ENCODE measurements around the gene BCAM.

DNA sequence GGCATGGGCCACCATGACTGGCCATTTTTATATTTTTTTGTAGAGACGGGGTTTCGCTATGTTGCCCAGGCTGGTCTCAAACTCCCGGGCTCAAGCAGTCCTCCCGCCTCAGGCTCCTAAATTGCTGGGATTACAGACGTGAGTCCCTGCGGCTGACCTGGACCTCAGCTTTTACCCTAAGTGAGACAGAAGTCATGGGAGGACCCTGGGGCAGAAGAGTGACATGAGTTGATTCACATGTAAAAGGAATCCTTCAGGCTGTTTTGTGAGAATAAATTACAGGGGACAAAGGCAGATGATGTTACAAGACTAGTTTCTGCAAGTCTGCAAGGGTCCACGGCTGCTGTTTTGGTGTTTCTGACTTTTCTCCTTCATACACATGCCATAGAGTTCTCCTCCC is 2.6 kb upstream of the BCAM start:
- TF ChIP-seq GATA2 (IDR thresholded peaks at IDR 0.05; ENCODE audit: low read depth, low read length) (no peak), GATA3 (IDR thresholded peaks at IDR 0.05; ENCODE audit: low read depth, low read length) (no peak)
